Body of pancreas (tissue), 4 donors: ENCODE data around the gene RFPL4A.
"Not testable (repeated sequence)": the region's sequence is repeated elsewhere in the genome, so short reads cannot be mapped to it uniquely, and the experiment has no call there.

Source experiments
- CTCF ChIP-seq, 7 experiments: fragments of 450-650 bp in 4 of 7; fragments of 200-600 bp in 3 of 7; sonication (generic) in 3 of 7; IDR thresholded peaks; one replicate each; pipeline ENCODE4 v1.5.1; 2016 to 2019; ENCODE audit warnings: antibody characterized with exemption in 7 of 7
- POLR2A ChIP-seq, 3 donors: fragments of 450-650 bp; IDR thresholded peaks; one replicate each; pipeline ENCODE4 v1.6.1; 2016; ENCODE audit warnings: antibody characterized with exemption in 3 of 3, mild to moderate bottlenecking in 2 of 3

GRCh38 chr19:55756808-55757207 is 2.1 kb upstream of the RFPL4A start:
- not testable (repeated sequence) for TF ChIP-seq CTCF, POLR2A (IDR thresholded peaks at IDR 0.05)
